ENCODE measurements around the gene VWA5B2.
A peak's percentile ranks its signal among the peaks of the same experiment; 100 is the strongest.

VWA5B2 gene

DNA sequence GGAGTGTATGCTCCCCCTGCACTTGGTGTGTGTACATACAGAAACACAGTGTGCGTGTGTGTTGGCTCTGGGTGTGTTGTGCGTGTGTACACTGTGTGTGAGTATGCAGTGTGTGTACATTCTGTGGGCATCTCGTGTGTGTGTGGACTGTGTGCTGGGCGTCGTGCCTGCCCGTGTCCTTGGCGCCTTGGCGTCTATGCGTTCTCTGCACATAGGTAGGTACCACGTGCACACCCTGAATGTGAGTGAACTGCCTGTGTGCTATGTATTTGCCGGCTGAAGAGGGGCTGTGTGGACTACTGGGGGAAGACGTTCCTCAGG lies 46.0 kb downstream of the VWA5B2 start:
- DNase-seq (ENCODE audit: low read depth in 2 of 2): no peak

- DNase-seq (ENCODE audit: low read depth in 2 of 2): no peak
These were observed 46.9 kb downstream of the VWA5B2 start, which contains the start of gene ECE2 for GRCh38 chr3:184275961-184276910. ECE2 (plus strand) TSS chr3:184276022; CDS start chr3:184276154, 132 bp downstream.

DNA sequence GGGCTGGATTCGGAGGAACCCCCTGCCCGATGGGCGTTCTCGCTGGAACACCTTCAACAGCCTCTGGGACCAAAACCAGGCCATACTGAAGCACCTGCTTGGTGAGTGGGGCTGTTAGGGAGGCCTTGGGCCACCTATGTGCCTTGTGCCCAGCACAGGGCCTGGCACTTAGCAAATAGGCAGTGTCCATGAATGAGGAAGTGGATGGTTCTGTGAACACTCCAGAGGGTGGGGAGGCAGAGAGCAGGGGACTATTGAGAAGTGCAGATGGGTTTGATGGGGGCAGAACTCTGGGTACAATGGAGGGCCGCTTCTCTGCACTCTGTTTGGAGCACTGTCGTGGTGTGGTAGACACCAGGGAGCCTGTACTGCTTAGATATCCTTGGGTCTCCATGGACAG lies 48.0 kb downstream of the VWA5B2 start:
- no peak for DNase-seq (ENCODE audit: low read depth in 2 of 2)

- DNase-seq (ENCODE audit: low read depth in 2 of 2): no peak
These were observed 53.6 kb downstream of the VWA5B2 start for GRCh38 chr3:184282941-184283340.

DNA sequence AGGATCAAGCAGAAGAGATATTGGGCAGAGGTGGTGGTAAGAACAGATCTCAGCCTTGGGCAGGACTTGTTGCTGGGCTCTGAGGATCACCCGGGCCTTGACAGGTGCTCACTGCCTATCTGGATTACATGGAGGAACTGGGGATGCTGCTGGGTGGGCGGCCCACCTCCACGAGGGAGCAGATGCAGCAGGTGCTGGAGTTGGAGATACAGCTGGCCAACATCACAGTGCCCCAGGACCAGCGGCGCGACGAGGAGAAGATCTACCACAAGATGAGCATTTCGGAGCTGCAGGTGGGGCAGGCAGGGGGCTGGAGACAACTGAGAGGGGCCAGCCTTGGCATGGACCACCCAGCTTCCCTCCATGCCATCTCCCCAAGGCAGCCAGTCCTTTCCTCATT lies 54.3 kb downstream of the VWA5B2 start:
- DNase-seq (ENCODE audit: low read depth in 2 of 2): no peak

GRCh38 chr3:184284696-184285095 lies 55.3 kb downstream of the VWA5B2 start:
- DNase-seq (ENCODE audit: low read depth in 2 of 2): no peak

DNA sequence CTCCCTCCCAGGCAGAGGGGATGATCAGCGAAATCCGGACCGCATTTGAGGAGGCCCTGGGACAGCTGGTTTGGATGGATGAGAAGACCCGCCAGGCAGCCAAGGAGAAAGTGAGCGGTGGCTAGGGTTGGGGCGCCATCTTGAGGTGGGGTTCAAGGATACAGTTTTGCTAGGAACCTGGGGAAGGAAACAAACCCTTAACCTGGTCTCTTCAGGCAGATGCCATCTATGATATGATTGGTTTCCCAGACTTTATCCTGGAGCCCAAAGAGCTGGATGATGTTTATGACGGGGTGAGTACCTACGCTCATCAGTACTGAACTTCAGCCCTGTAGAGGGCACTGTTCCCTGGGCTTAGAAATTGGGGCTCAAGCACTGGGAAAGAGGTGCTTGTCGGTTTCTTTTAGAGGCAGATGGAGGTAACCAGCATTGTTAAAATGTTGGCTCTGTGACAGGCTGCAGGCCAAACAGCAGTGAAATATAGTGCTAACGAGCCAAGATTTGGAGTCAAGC lies 60.1 kb downstream of the VWA5B2 start:
- peak in 1 of 2 donors; percentile 41 for DNase-seq (ENCODE audit: low read depth in 2 of 2)

DNA sequence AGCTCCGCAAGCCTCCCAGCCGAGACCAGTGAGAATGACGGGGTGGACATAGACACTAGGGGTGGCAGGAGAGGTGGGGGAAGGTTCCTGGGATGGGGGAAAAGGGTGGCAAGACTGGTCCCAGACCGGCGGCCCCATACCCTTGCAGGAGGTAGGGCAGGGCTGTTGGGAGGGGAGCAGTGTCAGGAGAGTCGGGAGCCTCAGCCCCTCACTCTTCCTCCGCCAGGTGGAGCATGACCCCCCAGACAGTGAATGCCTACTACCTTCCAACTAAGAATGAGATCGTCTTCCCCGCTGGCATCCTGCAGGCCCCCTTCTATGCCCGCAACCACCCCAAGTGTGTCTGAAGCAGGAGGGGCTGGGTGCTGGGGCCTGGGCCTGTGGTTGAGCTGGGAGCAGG lies 60.9 kb downstream of the VWA5B2 start:
- no peak for DNase-seq (ENCODE audit: low read depth in 2 of 2)

- DNase-seq (ENCODE audit: low read depth in 2 of 2): no peak
These were observed 61.8 kb downstream of the VWA5B2 start for GRCh38 chr3:184291044-184291737.

Data from stimulated activated CD8-positive, alpha-beta memory T cell treated with anti-CD3 and anti-CD28 coated beads, Interleukin-7, amount 100 ng/mL, for 1 hour (primary cell).